HG02759 (cell line): ENCODE results near the gene CADM4.
A peak's percentile ranks its signal among the peaks of the same experiment; 100 is the strongest.
"Not testable (repeated sequence)": the region's sequence is repeated elsewhere in the genome, so short reads cannot be mapped to it uniquely, and the experiment has no call there.

Experiments used
- ATAC-seq: cut with Tn5 transposase; IDR thresholded peaks from one replicate; pipeline ENCODE4 v1.9.1; 2021; ENCODE audit warnings: mild to moderate bottlenecking, moderate library complexity; ENCODE audit not compliant: unreplicated experiment

Gene CADM4

GRCh38 chr19:43589678-43590077 lies 50.0 kb downstream of the CADM4 start:
- ATAC-seq, result no peak

GRCh38 chr19:43589277-43589676 lies 50.4 kb downstream of the CADM4 start:
- ATAC-seq, result no peak

- not testable (repeated sequence) for ATAC-seq
Observed at GRCh38 chr19:43587029-43587428, 52.6 kb downstream of the CADM4 start.

GRCh38 chr19:43586346-43586745 lies 53.3 kb downstream of the CADM4 start:
- ATAC-seq, result no peak

- peak; percentile 42 for ATAC-seq
Observed at GRCh38 chr19:43584484-43584883, 55.2 kb downstream of the CADM4 start.

- ATAC-seq, result no peak
Observed at GRCh38 chr19:43582495-43582894, 57.2 kb downstream of the CADM4 start.

- no peak for ATAC-seq
Observed at GRCh38 chr19:43581467-43581866, 58.2 kb downstream of the CADM4 start.

- no peak for ATAC-seq
Observed at GRCh38 chr19:43578787-43579186, 60.9 kb downstream of the CADM4 start.

- no peak for ATAC-seq
Observed at GRCh38 chr19:43575955-43576878, 63.4 kb downstream of the CADM4 start.

- peak; percentile 96 for ATAC-seq
Observed at GRCh38 chr19:43575156-43575950, 64.3 kb downstream of the CADM4 start, which contains the start of the genes PINLYP and XRCC1. TSS of gene PINLYP (plus strand) at chr19:43575801. CDS start at chr19:43577192, 1,391 bp downstream. TSS of gene XRCC1 (minus strand) at chr19:43575527. CDS start at chr19:43575458, 69 bp downstream.

- ATAC-seq, result no peak
Observed at GRCh38 chr19:43574424-43575155, 65.1 kb downstream of the CADM4 start.
